Loucy (cell line): ENCODE data around the gene TENT4A.

Source experiments
- H2AFZ ChIP-seq: fragments of 200-600 bp; sonication (generic); 2 replicates; pipeline ENCODE4 v1.6.0; 2016; ENCODE audit warnings: antibody characterized with exemption, mild to moderate bottlenecking, low read length, moderate library complexity
- H3F3A ChIP-seq: fragments of 200-600 bp; 2 replicates; pipeline ENCODE4 v1.6.0; 2016; ENCODE audit warnings: antibody characterized with exemption, low read depth, mild to moderate bottlenecking
- H3K27me3 ChIP-seq: fragments of 200-600 bp; sonication (generic); 2 replicates; pipeline ENCODE4 v1.6.1; 2014; ENCODE audit warnings: low read length, mild to moderate bottlenecking; ENCODE audit not compliant: insufficient read depth, poor library complexity, severe bottlenecking
- H3K36me3 ChIP-seq: fragments of 200-600 bp; sonication (generic); 2 replicates; pipeline ENCODE4 v1.6.1; 2016; ENCODE audit warnings: low read length; ENCODE audit not compliant: insufficient read depth
- H3K4me1 ChIP-seq: fragments of 200-600 bp; sonication (generic); 2 replicates; pipeline ENCODE4 v1.5.1; 2014; ENCODE audit warnings: low read length, mild to moderate bottlenecking; ENCODE audit not compliant: insufficient read depth, poor library complexity, severe bottlenecking
- H3K4me2 ChIP-seq: fragments of 200-600 bp; sonication (generic); 2 replicates; pipeline ENCODE4 v1.6.0; 2014; ENCODE audit warnings: antibody characterized with exemption, low read length, low read depth, mild to moderate bottlenecking; ENCODE audit not compliant: poor library complexity, severe bottlenecking
- H3K4me3 ChIP-seq: fragments of 200-600 bp; sonication (generic); 2 replicates; pipeline ENCODE4 v1.5.1; 2014; ENCODE audit warnings: low read length, mild to moderate bottlenecking, mixed read lengths; ENCODE audit not compliant: poor library complexity, severe bottlenecking
- H3K79me2 ChIP-seq: fragments of 200-600 bp; sonication (generic); 2 replicates; pipeline ENCODE4 v1.6.1; 2014; ENCODE audit warnings: low read length; ENCODE audit not compliant: insufficient read depth
- H3K9ac ChIP-seq: fragments of 200-600 bp; sonication (generic); 2 replicates; pipeline ENCODE4 v1.6.0; 2014; ENCODE audit warnings: mild to moderate bottlenecking, low read depth, low read length, moderate library complexity; ENCODE audit not compliant: poor library complexity, severe bottlenecking
- H3K9me2 ChIP-seq: fragments of 200-600 bp; sonication (generic); replicated peaks from 2 replicates; pipeline ENCODE4 v1.6.1; 2016; ENCODE audit warnings: low read depth, low read length, mixed read lengths
- H3K9me3 ChIP-seq: fragments of 200-600 bp; sonication (generic); 2 replicates; pipeline ENCODE4 v1.6.1; 2014; ENCODE audit warnings: mild to moderate bottlenecking, antibody characterized with exemption, low read length, low read depth; ENCODE audit not compliant: insufficient read depth
- H4K20me1 ChIP-seq: fragments of 200-600 bp; sonication (generic); 2 replicates; pipeline ENCODE4 v1.6.0; 2014; ENCODE audit warnings: antibody characterized with exemption, low read length, mild to moderate bottlenecking; ENCODE audit not compliant: insufficient read depth, poor library complexity, severe bottlenecking
- CTCF ChIP-seq: fragments of 200-600 bp; sonication (generic); conservative IDR thresholded peaks from 2 replicates; pipeline ENCODE4 v1.5.1; 2014; ENCODE audit warnings: mild to moderate bottlenecking, antibody characterized with exemption, low read length
- EZH2phosphoT487 ChIP-seq: fragments of 200-600 bp; IDR thresholded peaks from 2 replicates; pipeline ENCODE4 v1.6.1; 2018; ENCODE audit warnings: antibody characterized with exemption, mild to moderate bottlenecking, moderate library complexity, borderline replicate concordance

The TENT4A gene

DNA sequence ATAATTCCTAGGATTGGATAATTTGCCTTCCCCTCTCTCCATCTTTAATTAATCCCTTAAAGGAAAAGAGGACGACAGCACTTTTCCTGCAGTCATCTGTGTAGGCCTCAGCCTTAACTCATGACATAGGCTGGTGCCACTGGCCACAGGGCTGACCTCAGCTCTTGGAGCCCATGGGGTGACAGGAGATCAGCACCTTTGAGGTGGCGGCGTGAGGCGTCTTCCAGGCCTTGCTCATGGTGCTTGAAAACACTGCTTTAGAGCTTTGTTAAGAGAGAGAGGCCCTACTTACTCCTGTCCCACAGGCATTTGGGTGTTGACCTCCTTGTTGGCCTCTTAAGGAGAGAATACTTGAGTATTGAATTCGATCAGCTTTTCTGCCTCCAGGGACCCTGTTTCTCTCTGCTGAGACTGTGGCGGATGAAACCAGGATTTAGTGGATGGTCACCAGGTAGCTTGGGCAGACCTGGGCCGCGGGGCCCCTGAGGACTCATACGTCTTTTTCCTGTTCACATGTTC lies 23.4 kb downstream of the TENT4A start:
- TF ChIP-seq CTCF (no peak), EZH2phosphoT487 (no peak)
- H2AFZ ChIP-seq = no peak overlapping the region
- H3K4me1 ChIP-seq = peaks cover 5% of the 10 kb centered on the region
- no peak overlapping the region for H3K4me3 ChIP-seq
- peaks cover 84% of the 10 kb centered on the region; the same call in 1 of the 2 replicates for H3K36me3 ChIP-seq
- no peaks in the 10 kb centered on the region for H3K9me3 ChIP-seq
- no peaks in the 10 kb centered on the region for H3K27me3 ChIP-seq
- H3K4me2 ChIP-seq = no peak overlapping the region
- H3F3A ChIP-seq = no peaks in the 10 kb centered on the region
- H3K9me2 ChIP-seq = no peaks in the 10 kb centered on the region
- peaks cover 95% of the 10 kb centered on the region for H3K79me2 ChIP-seq
- peaks cover 58% of the 10 kb centered on the region for H4K20me1 ChIP-seq
- no peak overlapping the region for H3K9ac ChIP-seq

DNA sequence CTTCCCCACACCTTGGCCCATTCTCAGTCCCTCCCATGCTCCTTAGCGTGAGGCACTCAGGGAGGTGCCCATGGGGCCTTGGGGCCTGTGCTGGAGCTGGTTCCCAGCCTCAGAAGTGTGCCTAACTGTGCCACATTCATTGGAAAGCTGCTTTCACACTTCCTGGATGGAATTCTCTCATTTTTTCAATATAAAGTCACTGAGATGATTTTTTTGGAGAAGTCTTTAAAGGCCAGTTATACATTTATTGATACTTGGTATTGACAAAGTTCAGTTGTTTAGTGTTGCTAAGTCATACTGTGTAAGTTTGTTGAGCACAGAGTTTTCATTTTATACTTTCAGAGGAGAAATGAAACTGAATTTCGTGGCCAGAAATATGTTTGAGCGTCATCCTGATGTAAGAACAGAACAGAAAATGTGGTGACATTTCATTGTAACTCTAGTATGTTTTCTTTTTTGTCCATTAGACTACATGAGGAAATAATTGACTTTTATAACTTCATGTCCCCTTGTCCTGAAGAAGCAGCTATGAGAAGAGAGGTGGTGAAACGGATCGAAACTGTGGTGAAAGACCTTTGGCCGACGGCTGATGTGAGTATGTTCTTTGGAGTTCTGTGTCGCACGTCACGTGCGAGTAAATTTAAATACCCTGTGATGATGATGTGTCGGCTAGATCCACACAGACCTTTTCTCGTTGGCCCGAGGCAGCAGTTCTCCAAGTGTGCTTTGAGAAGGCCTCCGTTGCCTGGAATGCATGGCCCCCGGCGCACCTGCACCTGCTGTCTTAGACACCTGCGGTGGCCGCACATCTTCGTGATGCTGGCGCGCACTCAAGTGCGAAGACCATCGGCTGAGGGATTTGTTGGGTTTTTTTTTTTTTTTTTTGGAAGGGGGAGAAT lies 24.1 kb downstream of the TENT4A start:
- peaks cover 94% of the 10 kb centered on the region for H3K79me2 ChIP-seq
- no peak for TF ChIP-seq CTCF
- no peak for TF ChIP-seq EZH2phosphoT487
- no peak overlapping the region for H2AFZ ChIP-seq
- H3K4me3 ChIP-seq = no peak overlapping the region
- H3K9ac ChIP-seq = no peak overlapping the region
- H3K27me3 ChIP-seq = no peaks in the 10 kb centered on the region
- H3K9me2 ChIP-seq = no peaks in the 10 kb centered on the region
- no peak overlapping the region for H3K4me2 ChIP-seq
- no peaks in the 10 kb centered on the region for H3K4me1 ChIP-seq
- peaks cover 60% of the 10 kb centered on the region for H4K20me1 ChIP-seq
- H3K36me3 ChIP-seq = peaks cover 88% of the 10 kb centered on the region; the same call in 1 of the 2 replicates
- no peaks in the 10 kb centered on the region for H3F3A ChIP-seq
- no peaks in the 10 kb centered on the region for H3K9me3 ChIP-seq

GRCh38 chr5:6739603-6740002 lies 26.4 kb downstream of the TENT4A start:
- Histone ChIP-seq H3K27me3 (no peaks in the 10 kb centered on the region), H3K4me3 (no peak overlapping the region), H3K36me3 (peaks cover 88% of the 10 kb centered on the region; the same call in 1 of the 2 replicates), H3K79me2 (peaks cover 72% of the 10 kb centered on the region), H3K9me2 (no peaks in the 10 kb centered on the region), H4K20me1 (peaks cover 42% of the 10 kb centered on the region), H3K4me2 (no peak overlapping the region), H3K9ac (no peak overlapping the region), H2AFZ (no peak overlapping the region), H3F3A (no peaks in the 10 kb centered on the region), H3K4me1 (no peaks in the 10 kb centered on the region), H3K9me3 (no peaks in the 10 kb centered on the region)
- TF ChIP-seq CTCF (no peak), EZH2phosphoT487 (no peak)
